ENCODE results near the gene CAMK2G. TPM values are rescaled to one million over a fixed set of nuclear protein-coding genes. Genes with fewer than 3 reads are reported as not detected.
"Not testable (repeated sequence)": the region's sequence is repeated elsewhere in the genome, so short reads cannot be mapped to it uniquely, and the experiment has no call there.

Gene CAMK2G
- total RNA-seq, 1 experiment from 2014 or later = 17.6 TPM

- no peak overlapping the region for H3K4me3 ChIP-seq
Measured at GRCh38 chr10:73909540-73910115, 35.3 kb upstream of the CAMK2G start.

GRCh38 chr10:73908853-73909539, 34.6 kb upstream of the CAMK2G start:
- Histone ChIP-seq H3K27ac (peak overlapping the region; percentile 87), H3K4me1 (replicated peaks) (peaks cover 63% of the 10 kb centered on the region), H3K4me3 (no peak overlapping the region), H3K27me3 (replicated peaks) (no peaks in the 10 kb centered on the region), H3K36me3 (no peaks in the 10 kb centered on the region), H3K9me3 (replicated peaks) (no peaks in the 10 kb centered on the region)
- peak; percentile 96 to 98 for DNase-seq (ENCODE audit: low read depth in 1 of 2, low spot score in 2 of 2)

More at GRCh38 chr10:73909540-73910115, 35.3 kb upstream of the CAMK2G start:
- Histone ChIP-seq H3K36me3 (no peaks in the 10 kb centered on the region), H3K27ac (peak overlapping the region; percentile 87), H3K4me1 (replicated peaks) (peaks cover 63% of the 10 kb centered on the region), H3K9me3 (replicated peaks) (no peaks in the 10 kb centered on the region), H3K27me3 (replicated peaks) (no peaks in the 10 kb centered on the region)
- no peak for DNase-seq (ENCODE audit: low read depth in 1 of 2, low spot score in 2 of 2)

- H3K4me3 ChIP-seq = no peak overlapping the region
- H3K36me3 ChIP-seq = no peaks in the 10 kb centered on the region
- DNase-seq (ENCODE audit: low read depth in 1 of 2, low spot score in 2 of 2) = peak; percentile 76 to 87
- H3K27ac ChIP-seq = peak overlapping the region; percentile 87
- H3K9me3 ChIP-seq (replicated peaks) = no peaks in the 10 kb centered on the region
- H3K27me3 ChIP-seq (replicated peaks) = no peaks in the 10 kb centered on the region
- peaks cover 63% of the 10 kb centered on the region for H3K4me1 ChIP-seq (replicated peaks)
Measured at GRCh38 chr10:73907841-73908517, 33.6 kb upstream of the CAMK2G start.

- Histone ChIP-seq H3K9me3 (replicated peaks) (no peaks in the 10 kb centered on the region), H3K27ac (peak overlapping the region; percentile 87), H3K36me3 (no peaks in the 10 kb centered on the region), H3K4me1 (replicated peaks) (peaks cover 72% of the 10 kb centered on the region), H3K27me3 (replicated peaks) (no peaks in the 10 kb centered on the region), H3K4me3 (no peak overlapping the region)
- peak; percentile 97 to 99 for DNase-seq (ENCODE audit: low read depth in 1 of 2, low spot score in 2 of 2)
Measured at GRCh38 chr10:73906524-73907447, 32.4 kb upstream of the CAMK2G start.

DNA sequence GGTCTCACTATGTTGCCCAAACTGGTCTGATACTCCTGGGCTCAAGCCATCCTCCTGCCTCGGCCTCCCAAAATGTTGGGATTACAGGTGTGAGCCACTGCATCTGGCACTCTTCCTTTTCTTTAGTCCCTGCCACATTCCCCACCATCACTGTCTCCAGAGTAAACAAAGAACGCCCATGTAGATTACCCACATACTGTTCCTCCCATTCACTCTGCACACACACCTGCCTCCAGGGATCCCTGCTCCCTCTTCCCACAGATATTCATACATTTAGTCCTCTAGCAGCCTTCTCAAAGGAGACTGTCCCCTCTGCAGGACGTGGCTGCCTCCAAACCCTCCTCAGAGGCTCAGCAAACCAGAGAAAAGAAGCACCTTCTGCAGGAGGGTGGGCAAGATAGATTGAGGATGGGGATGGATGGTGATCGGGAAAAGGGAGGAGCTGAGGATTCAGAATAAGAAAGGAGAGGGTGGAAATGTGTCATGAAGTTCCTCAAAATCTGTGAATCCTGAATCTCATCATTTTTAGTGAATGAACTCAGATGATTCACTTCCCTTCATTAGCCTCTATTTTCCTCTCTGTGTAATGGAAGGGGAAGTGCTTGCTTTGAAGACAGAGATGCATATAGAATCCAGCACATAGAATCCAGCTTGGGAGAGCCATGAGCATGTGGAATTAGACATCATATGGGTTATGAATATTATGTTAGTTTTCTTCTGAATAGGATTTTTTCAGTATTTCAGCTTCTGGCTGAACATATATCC, 31.1 kb upstream of the CAMK2G start:
- Histone ChIP-seq H3K36me3 (no peaks in the 10 kb centered on the region), H3K4me3 (no peak overlapping the region), H3K27ac (peak overlapping the region; percentile 87), H3K9me3 (replicated peaks) (no peaks in the 10 kb centered on the region), H3K27me3 (replicated peaks) (no peaks in the 10 kb centered on the region), H3K4me1 (replicated peaks) (peaks cover 60% of the 10 kb centered on the region)
- no peak for DNase-seq (ENCODE audit: low read depth in 1 of 2, low spot score in 2 of 2)

- no peaks in the 10 kb centered on the region for H3K27me3 ChIP-seq (replicated peaks)
- H3K36me3 ChIP-seq = no peaks in the 10 kb centered on the region
- H3K4me3 ChIP-seq = no peak overlapping the region
- no peak for DNase-seq (ENCODE audit: low read depth in 1 of 2, low spot score in 2 of 2)
- H3K9me3 ChIP-seq (replicated peaks) = no peaks in the 10 kb centered on the region
- peaks cover 56% of the 10 kb centered on the region for H3K4me1 ChIP-seq (replicated peaks)
- H3K27ac ChIP-seq = no peak overlapping the region
Measured at GRCh38 chr10:73902351-73902750, 28.0 kb upstream of the CAMK2G start.

GRCh38 chr10:73901261-73901660, 26.9 kb upstream of the CAMK2G start:
- peaks cover 45% of the 10 kb centered on the region for H3K4me1 ChIP-seq (replicated peaks)
- H3K9me3 ChIP-seq (replicated peaks) = no peaks in the 10 kb centered on the region
- no peak overlapping the region for H3K27ac ChIP-seq
- no peak overlapping the region for H3K4me3 ChIP-seq
- H3K27me3 ChIP-seq (replicated peaks) = no peaks in the 10 kb centered on the region
- DNase-seq (ENCODE audit: low read depth in 1 of 2, low spot score in 2 of 2) = no peak
- no peaks in the 10 kb centered on the region for H3K36me3 ChIP-seq

GRCh38 chr10:73900064-73900463, 25.7 kb upstream of the CAMK2G start:
- DNase-seq (ENCODE audit: low read depth in 1 of 2, low spot score in 2 of 2) = no peak
- peaks cover 38% of the 10 kb centered on the region for H3K4me1 ChIP-seq (replicated peaks)
- no peaks in the 10 kb centered on the region for H3K9me3 ChIP-seq (replicated peaks)
- H3K27ac ChIP-seq = no peak overlapping the region
- H3K4me3 ChIP-seq = no peak overlapping the region
- H3K27me3 ChIP-seq (replicated peaks) = no peaks in the 10 kb centered on the region
- no peaks in the 10 kb centered on the region for H3K36me3 ChIP-seq

GRCh38 chr10:73899423-73899822, 25.1 kb upstream of the CAMK2G start:
- Histone ChIP-seq H3K27me3 (replicated peaks) (no peaks in the 10 kb centered on the region), H3K4me1 (replicated peaks) (peaks cover 45% of the 10 kb centered on the region), H3K36me3 (no peaks in the 10 kb centered on the region), H3K4me3 (no peak overlapping the region), H3K9me3 (replicated peaks) (no peaks in the 10 kb centered on the region), H3K27ac (peak overlapping the region; percentile 41)
- peak; percentile 64 to 78 for DNase-seq (ENCODE audit: low read depth in 1 of 2, low spot score in 2 of 2)

- Histone ChIP-seq H3K27ac (peak overlapping the region; percentile 41), H3K27me3 (replicated peaks) (no peaks in the 10 kb centered on the region), H3K4me3 (no peak overlapping the region), H3K4me1 (replicated peaks) (peaks cover 50% of the 10 kb centered on the region), H3K36me3 (no peaks in the 10 kb centered on the region), H3K9me3 (replicated peaks) (no peaks in the 10 kb centered on the region)
- no peak for DNase-seq (ENCODE audit: low read depth in 1 of 2, low spot score in 2 of 2)
Measured at GRCh38 chr10:73898730-73899410, 24.5 kb upstream of the CAMK2G start.

- H3K4me1 ChIP-seq (replicated peaks) = peaks cover 61% of the 10 kb centered on the region
- H3K4me3 ChIP-seq = no peak overlapping the region
- no peak for DNase-seq (ENCODE audit: low read depth in 1 of 2, low spot score in 2 of 2)
- H3K27ac ChIP-seq = no peak overlapping the region
- no peaks in the 10 kb centered on the region for H3K9me3 ChIP-seq (replicated peaks)
- no peaks in the 10 kb centered on the region for H3K27me3 ChIP-seq (replicated peaks)
- no peaks in the 10 kb centered on the region for H3K36me3 ChIP-seq
Measured at GRCh38 chr10:73897693-73898092, 23.3 kb upstream of the CAMK2G start.

- H3K4me3 ChIP-seq; H3K36me3 ChIP-seq; H3K27ac ChIP-seq; DNase-seq (ENCODE audit: low read depth in 1 of 2, low spot score in 2 of 2); H3K27me3 ChIP-seq (replicated peaks); H3K9me3 ChIP-seq (replicated peaks): not testable (repeated sequence)
- peaks cover 74% of the 10 kb centered on the region for H3K4me1 ChIP-seq (replicated peaks)
Measured at GRCh38 chr10:73895381-73895780, 21.0 kb upstream of the CAMK2G start.
